HG03039 (cell line): Measurements from ENCODE around the gene TNFRSF17.

ENCODE experiments used
- ATAC-seq: cut with Tn5 transposase; IDR thresholded peaks from one replicate; pipeline ENCODE4 v1.9.1; 2021; ENCODE audit warnings: mild to moderate bottlenecking, moderate library complexity; ENCODE audit not compliant: unreplicated experiment

The TNFRSF17 gene

GRCh38 chr16:12000032-12000431 lies 35.0 kb downstream of the TNFRSF17 start:
- ATAC-seq = no peak

GRCh38 chr16:12002447-12003006 lies 37.5 kb downstream of the TNFRSF17 start:
- ATAC-seq = no peak

GRCh38 chr16:12006637-12007036 lies 41.6 kb downstream of the TNFRSF17 start:
- no peak for ATAC-seq

GRCh38 chr16:12009462-12009861 lies 44.5 kb downstream of the TNFRSF17 start:
- ATAC-seq = no peak

GRCh38 chr16:12009922-12010321 lies 44.9 kb downstream of the TNFRSF17 start:
- no peak for ATAC-seq

- ATAC-seq = no peak
These were observed 45.6 kb downstream of the TNFRSF17 start for GRCh38 chr16:12010388-12011251.

- ATAC-seq = no peak
These were observed 46.6 kb downstream of the TNFRSF17 start for GRCh38 chr16:12011565-12011964.

GRCh38 chr16:12016291-12016947 lies 51.4 kb downstream of the TNFRSF17 start:
- ATAC-seq = no peak

- ATAC-seq = no peak
These were observed 52.5 kb downstream of the TNFRSF17 start for GRCh38 chr16:12017558-12017957.
